ENCODE results near the gene SH2B3.

The SH2B3 gene

GRCh38 chr12:111443586-111443985 lies 37.9 kb downstream of the SH2B3 start:
- no peak for DNase-seq (ENCODE audit: low read depth in 2 of 2)

GRCh38 chr12:111444314-111444924 lies 38.7 kb downstream of the SH2B3 start:
- DNase-seq (ENCODE audit: low read depth in 2 of 2) = no peak

- no peak for DNase-seq (ENCODE audit: low read depth in 2 of 2)
Observed at GRCh38 chr12:111444925-111445725, 39.4 kb downstream of the SH2B3 start.

- no peak for DNase-seq (ENCODE audit: low read depth in 2 of 2)
Observed at GRCh38 chr12:111445726-111446581, 40.2 kb downstream of the SH2B3 start.

- no peak for DNase-seq (ENCODE audit: low read depth in 2 of 2)
Observed at GRCh38 chr12:111446631-111447570, 41.2 kb downstream of the SH2B3 start.

GRCh38 chr12:111447571-111448265 lies 42.0 kb downstream of the SH2B3 start:
- no peak for DNase-seq (ENCODE audit: low read depth in 2 of 2)

GRCh38 chr12:111448266-111448830 lies 42.6 kb downstream of the SH2B3 start:
- DNase-seq (ENCODE audit: low read depth in 2 of 2) = no peak

- DNase-seq (ENCODE audit: low read depth in 2 of 2) = no peak
Observed at GRCh38 chr12:111448846-111449790, 43.4 kb downstream of the SH2B3 start.

- no peak for DNase-seq (ENCODE audit: low read depth in 2 of 2)
Observed at GRCh38 chr12:111450676-111451075, 45.0 kb downstream of the SH2B3 start.

- no peak for DNase-seq (ENCODE audit: low read depth in 2 of 2)
Observed at GRCh38 chr12:111451232-111451631, 45.5 kb downstream of the SH2B3 start.

GRCh38 chr12:111451649-111452129 lies 46.0 kb downstream of the SH2B3 start:
- no peak for DNase-seq (ENCODE audit: low read depth in 2 of 2)

GRCh38 chr12:111453071-111453989 lies 47.6 kb downstream of the SH2B3 start:
- DNase-seq (ENCODE audit: low read depth in 2 of 2) = no peak

- DNase-seq (ENCODE audit: low read depth in 2 of 2) = no peak
Observed at GRCh38 chr12:111454311-111454710, 48.6 kb downstream of the SH2B3 start.

- no peak for DNase-seq (ENCODE audit: low read depth in 2 of 2)
Observed at GRCh38 chr12:111454716-111455447, 49.2 kb downstream of the SH2B3 start.

GRCh38 chr12:111455448-111456320 lies 50.0 kb downstream of the SH2B3 start:
- DNase-seq (ENCODE audit: low read depth in 2 of 2) = no peak

GRCh38 chr12:111457071-111457470 lies 51.3 kb downstream of the SH2B3 start:
- DNase-seq (ENCODE audit: low read depth in 2 of 2) = no peak
